GM23248 (cell line): Measurements from ENCODE around the gene PES1. TPM values are rescaled to one million over a fixed set of nuclear protein-coding genes. Genes with fewer than 3 reads are reported as not detected.

ENCODE experiments used
- DNase-seq: peaks from one replicate; pipeline ENCODE4 v3.0.0-alpha.2; 2015
- H2AFZ ChIP-seq: fragments of 200-600 bp; sonication (generic); 2 replicates; pipeline ENCODE4 v1.6.1; 2016; ENCODE audit warnings: antibody characterized with exemption
- H3F3A ChIP-seq: fragments of 200-600 bp; sonication (generic); 2 replicates; pipeline ENCODE4 v1.6.1; 2016; ENCODE audit warnings: mild to moderate bottlenecking, antibody characterized with exemption, mixed run types; ENCODE audit not compliant: insufficient read depth
- H3K27ac ChIP-seq: fragments of 200-600 bp; sonication (generic); 2 replicates; pipeline ENCODE4 v1.5.1; 2016; ENCODE audit warnings: mild to moderate bottlenecking
- H3K27me3 ChIP-seq: fragments of 200-600 bp; sonication (generic); replicated peaks from 2 replicates; pipeline ENCODE4 v1.6.1; 2016; ENCODE audit warnings: mild to moderate bottlenecking; ENCODE audit not compliant: insufficient read depth
- H3K36me3 ChIP-seq: fragments of 200-600 bp; sonication (generic); 2 replicates; pipeline ENCODE4 v1.6.1; 2016; ENCODE audit warnings: low read depth, mild to moderate bottlenecking
- H3K4me1 ChIP-seq: fragments of 200-600 bp; sonication (generic); 2 replicates; pipeline ENCODE4 v1.6.1; 2016; ENCODE audit warnings: mild to moderate bottlenecking; ENCODE audit not compliant: insufficient read depth
- H3K4me2 ChIP-seq: fragments of 200-600 bp; sonication (generic); one replicate; pipeline ENCODE4 v1.6.1; 2016; ENCODE audit warnings: mild to moderate bottlenecking; ENCODE audit not compliant: unreplicated experiment
- H3K4me3 ChIP-seq: fragments of 200-600 bp; sonication (generic); 2 replicates; pipeline ENCODE4 v1.5.1; 2016; ENCODE audit warnings: mild to moderate bottlenecking
- H3K79me2 ChIP-seq: fragments of 200-600 bp; sonication (generic); 2 replicates; pipeline ENCODE4 v1.6.1; 2016; ENCODE audit warnings: mild to moderate bottlenecking; ENCODE audit not compliant: insufficient read depth
- H3K9ac ChIP-seq: fragments of 200-600 bp; sonication (generic); 2 replicates; pipeline ENCODE4 v1.6.1; 2016; ENCODE audit warnings: mild to moderate bottlenecking
- H3K9me2 ChIP-seq: fragments of 200-600 bp; sonication (generic); 2 replicates; pipeline ENCODE4 v1.6.1; 2016; ENCODE audit warnings: mixed run types, mild to moderate bottlenecking, moderate library complexity; ENCODE audit not compliant: insufficient read depth
- H3K9me3 ChIP-seq: fragments of 200-600 bp; sonication (generic); one replicate; pipeline ENCODE4 v1.6.1; 2017; ENCODE audit warnings: low read depth
- H4K20me1 ChIP-seq: fragments of 200-600 bp; sonication (generic); 2 replicates; pipeline ENCODE4 v1.6.0; 2016; ENCODE audit not compliant: insufficient read depth
- EZH2 ChIP-seq: fragments of 200-600 bp; sonication (generic); IDR thresholded peaks from 2 replicates; pipeline ENCODE4 v1.6.1; 2018; ENCODE audit warnings: antibody characterized with exemption, mild to moderate bottlenecking; ENCODE audit not compliant: insufficient read depth, poor library complexity, severe bottlenecking
- EZH2phosphoT487 ChIP-seq: fragments of 200-600 bp; sonication (generic); IDR thresholded peaks from 2 replicates; pipeline ENCODE4 v1.6.1; 2018; ENCODE audit warnings: antibody characterized with exemption, moderate library complexity, mild to moderate bottlenecking, low read depth; ENCODE audit not compliant: insufficient read depth
- WGBS, 2 experiments: methylation state at CpG; one replicate each; pipeline ENCODE4 v1.1.6; 2015 to 2017; ENCODE audit warnings: low lambda C conversion rate in 2 of 2, low coverage in 1 of 2; ENCODE audit errors: missing lambda C conversion rate in 2 of 2; 5-methylcytosine and 5-hydroxymethylcytosine counted together
- in situ Hi-C: fragments of 300-500 bp; cut with MboI; formaldehyde crosslinking; loops from 2 replicates; pipeline ENCODE4 v1.15.0; 2020
- polyA plus RNA-seq: library from polyadenylated mRNA; unstranded; fragments of >200 nt; fragmentation: Nextera tagmentation; extraction: Ambion mirVana; gene quantifications from 2 replicates; pipeline ENCODE4 v1.2.1, GENCODE V29; 2016
- total RNA-seq: library from RNA; depleted of rRNA; stranded (reverse); fragments of >200 nt; shearing (Covaris generic); gene quantifications from 2 replicates; pipeline ENCODE4 v1.2.3, GENCODE V29; 2014; rRNA removed

The PES1 gene
- total and polyA plus RNA-seq, 2 experiments from 2014 or later, result 67.8 to 83.7 TPM

DNA sequence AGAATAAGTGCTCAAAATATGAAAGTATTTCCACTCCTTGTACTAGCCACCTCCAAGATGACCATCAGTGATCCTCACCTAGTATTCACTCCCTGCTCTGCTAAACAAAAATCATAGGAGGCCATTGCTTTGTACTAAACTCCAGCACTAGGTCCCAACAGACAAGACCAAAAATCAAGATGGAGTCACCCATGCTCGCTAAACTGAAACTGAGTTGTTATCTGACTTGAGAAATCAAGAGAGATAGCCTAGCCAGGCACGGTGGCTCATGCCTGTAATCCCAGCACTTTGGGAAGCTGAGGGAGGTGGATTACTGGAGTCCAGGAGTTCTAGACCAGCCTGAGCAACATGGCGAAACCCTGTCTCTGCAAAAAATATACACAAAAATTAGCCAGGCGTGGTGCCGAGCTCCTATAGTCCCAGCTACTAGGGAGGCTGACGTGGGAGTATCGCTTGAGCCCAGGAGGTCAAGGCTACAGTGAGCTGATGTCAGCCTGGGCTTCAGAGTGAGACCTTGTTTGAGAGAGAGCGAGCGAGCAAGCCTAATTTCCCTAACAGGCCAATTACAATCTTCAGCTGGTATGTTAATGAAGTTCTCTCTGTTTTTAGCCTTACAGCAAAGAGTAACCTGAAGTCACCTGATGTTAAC lies 54.5 kb downstream of the PES1 start:
- no peaks in the 10 kb centered on the region for H3K9me2 ChIP-seq
- H3K4me2 ChIP-seq, result no peak overlapping the region
- H3K4me3 ChIP-seq, result no peak overlapping the region
- no peak for DNase-seq
- no peaks in the 10 kb centered on the region for H3F3A ChIP-seq
- no peak overlapping the region for H3K27ac ChIP-seq
- in situ Hi-C loops, result no loop called here
- H3K9ac ChIP-seq, result no peak overlapping the region
- H3K36me3 ChIP-seq, result no peaks in the 10 kb centered on the region
- peaks cover 18% of the 10 kb centered on the region for H3K27me3 ChIP-seq
- no peaks in the 10 kb centered on the region for H4K20me1 ChIP-seq
- TF ChIP-seq EZH2phosphoT487 (no peak), EZH2 (no peak)
- 67 to 70% methylated on average over 9 of the region's 9 CpGs for WGBS, 2 experiments
- no peaks in the 10 kb centered on the region for H3K9me3 ChIP-seq
- H3K79me2 ChIP-seq, result no peaks in the 10 kb centered on the region
- H2AFZ ChIP-seq, result no peak overlapping the region
- H3K4me1 ChIP-seq, result no peaks in the 10 kb centered on the region

DNA sequence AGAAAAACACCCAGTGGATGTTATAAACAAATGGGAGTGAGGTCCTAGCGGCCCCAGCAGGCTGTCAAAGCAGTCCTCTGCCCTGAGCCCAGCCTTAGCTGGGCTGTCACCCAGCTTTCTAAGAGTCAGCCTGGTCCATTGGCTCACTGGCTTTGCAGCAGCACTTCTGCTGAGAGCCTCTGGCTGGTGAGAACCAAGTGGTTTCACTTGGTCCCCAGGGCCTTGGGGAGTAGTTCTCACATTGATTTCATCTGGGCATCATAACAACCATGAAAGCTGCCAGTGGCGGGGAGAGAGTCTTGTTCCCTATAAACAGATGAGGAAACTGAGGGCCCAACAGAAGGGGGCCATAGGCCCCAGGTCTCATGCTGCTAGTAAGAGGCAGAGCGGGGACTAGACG lies 56.5 kb downstream of the PES1 start:
- TF ChIP-seq EZH2, result no peak
- TF ChIP-seq EZH2phosphoT487, result no peak
- Histone ChIP-seq H3K9me3 (no peaks in the 10 kb centered on the region), H4K20me1 (no peaks in the 10 kb centered on the region), H3K9ac (no peak overlapping the region), H3K27ac (no peak overlapping the region), H2AFZ (no peak overlapping the region), H3F3A (no peaks in the 10 kb centered on the region), H3K4me1 (no peaks in the 10 kb centered on the region), H3K9me2 (no peaks in the 10 kb centered on the region), H3K36me3 (no peaks in the 10 kb centered on the region), H3K79me2 (no peaks in the 10 kb centered on the region), H3K27me3 (peaks cover 7% of the 10 kb centered on the region; the same call in 1 of the 2 replicates), H3K4me3 (no peak overlapping the region), H3K4me2 (no peak overlapping the region)
- WGBS, 2 experiments, result 55 to 59% methylated on average over 4 of the region's 4 CpGs
- in situ Hi-C loops, result no loop called here
- DNase-seq, result no peak

DNA sequence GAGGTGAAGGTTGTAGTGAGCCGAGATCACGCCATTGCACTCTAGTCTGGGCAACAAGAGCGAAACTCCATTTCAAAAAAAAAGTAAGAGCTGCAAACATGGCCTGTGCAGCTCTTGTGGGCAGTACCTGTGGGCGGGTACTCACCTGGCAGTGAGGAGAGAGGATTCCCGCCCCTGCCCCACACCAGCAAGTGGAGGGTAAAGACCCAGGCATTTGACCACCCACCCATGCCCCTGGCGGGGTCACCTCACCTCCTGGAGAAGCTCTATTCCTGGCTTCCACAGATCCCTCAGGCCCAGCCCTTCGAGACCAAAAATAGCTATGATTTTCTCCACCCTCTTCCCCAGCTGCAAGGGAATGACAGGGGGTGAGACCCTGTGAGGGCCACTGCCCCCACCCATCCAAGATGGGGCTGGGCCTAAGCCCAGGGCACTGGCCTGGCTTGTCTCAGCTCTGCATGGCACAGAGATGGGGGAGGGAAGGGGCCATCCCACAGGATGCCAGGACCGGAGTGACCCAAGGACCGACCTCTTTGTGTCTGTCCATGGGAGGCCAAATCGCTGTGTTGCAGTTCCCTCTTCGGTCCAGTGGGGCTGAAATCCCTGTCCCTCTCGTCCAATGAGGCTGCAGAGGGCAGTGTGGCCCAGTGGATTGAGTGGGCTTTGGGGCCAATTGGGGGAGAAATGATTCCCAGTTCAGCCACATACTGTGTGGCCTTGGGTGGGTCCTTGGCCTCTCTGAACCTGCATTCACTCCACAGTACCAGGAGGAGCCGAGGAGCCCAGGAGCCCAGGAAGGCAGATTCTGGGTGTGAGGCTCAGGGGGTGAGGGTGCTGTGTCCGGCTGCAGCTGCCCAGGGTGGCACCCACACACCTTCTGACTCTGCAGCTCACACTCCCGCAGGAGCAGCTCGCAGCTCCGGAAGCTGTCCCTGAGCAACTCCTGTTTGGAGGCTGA lies 59.8 kb downstream of the PES1 start:
- Histone ChIP-seq H3K4me3 (no peak overlapping the region), H3K27ac (no peak overlapping the region), H3K27me3 (peaks cover 7% of the 10 kb centered on the region; the same call in 1 of the 2 replicates), H4K20me1 (no peaks in the 10 kb centered on the region), H3K4me2 (no peak overlapping the region), H3K9me2 (no peaks in the 10 kb centered on the region), H3K9ac (no peak overlapping the region), H2AFZ (no peak overlapping the region), H3K9me3 (no peaks in the 10 kb centered on the region), H3K79me2 (no peaks in the 10 kb centered on the region), H3K4me1 (no peaks in the 10 kb centered on the region), H3F3A (no peaks in the 10 kb centered on the region), H3K36me3 (no peaks in the 10 kb centered on the region)
- DNase-seq, result no peak
- 79 to 80% methylated on average over 17 of the region's 17 CpGs for WGBS, 2 experiments
- in situ Hi-C loops, result no loop called here
- TF ChIP-seq EZH2phosphoT487 (no peak), EZH2 (no peak)

DNA sequence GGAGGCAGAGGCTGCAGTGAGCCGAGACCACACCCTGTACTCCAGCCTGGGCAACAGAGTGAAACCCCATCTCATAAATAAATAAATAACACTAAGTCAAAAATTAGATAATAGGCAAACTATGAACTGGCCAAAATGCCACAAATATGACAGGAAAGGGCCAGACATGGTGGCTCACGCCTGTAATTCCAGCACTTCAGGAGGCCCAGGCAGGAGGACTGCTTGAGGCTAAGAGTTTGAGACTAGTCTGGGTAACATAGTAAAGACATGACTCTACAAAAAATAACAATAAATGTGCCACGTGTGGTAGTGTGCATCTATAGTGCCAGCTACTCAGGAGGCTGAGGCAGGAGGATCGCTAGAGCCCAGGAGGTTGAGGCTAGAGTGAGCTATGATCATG lies 65.1 kb downstream of the PES1 start:
- H3K27ac ChIP-seq, result no peak overlapping the region
- H3K4me2 ChIP-seq, result no peak overlapping the region
- H3F3A ChIP-seq, result no peaks in the 10 kb centered on the region
- no peaks in the 10 kb centered on the region for H3K36me3 ChIP-seq
- H4K20me1 ChIP-seq, result no peaks in the 10 kb centered on the region
- in situ Hi-C loops, result no loop called here
- no peak overlapping the region for H3K9ac ChIP-seq
- no peak for DNase-seq
- no peak overlapping the region for H3K4me3 ChIP-seq
- no peaks in the 10 kb centered on the region for H3K9me3 ChIP-seq
- no peaks in the 10 kb centered on the region for H3K4me1 ChIP-seq
- H3K9me2 ChIP-seq, result no peaks in the 10 kb centered on the region
- H2AFZ ChIP-seq, result no peak overlapping the region
- WGBS, 2 experiments, result 66 to 68% methylated on average over 4 of the region's 4 CpGs
- peaks cover 19% of the 10 kb centered on the region for H3K27me3 ChIP-seq
- no peak for TF ChIP-seq EZH2phosphoT487
- no peak for TF ChIP-seq EZH2
- no peaks in the 10 kb centered on the region for H3K79me2 ChIP-seq

Other genes with a start within 250 kb of the PES1 start
- gene SF3A1, start 235.0 kb downstream of the PES1 start, total RNA-seq, result 9.1 and 12.9 TPM in 2 replicates
- 75.0 and 88.3 TPM in 2 replicates for gene SF3A1, start 235.0 kb downstream of the PES1 start, polyA plus RNA-seq
- gene CCDC157, start 234.9 kb downstream of the PES1 start, total RNA-seq, result 5.0 and 9.2 TPM in 2 replicates
- 2.5 and 2.7 TPM in 2 replicates for gene CCDC157, start 234.9 kb downstream of the PES1 start, polyA plus RNA-seq
- gene RNF215, start 204.5 kb downstream of the PES1 start, total RNA-seq, result 29.9 and 45.1 TPM in 2 replicates
- 2.7 and 2.9 TPM in 2 replicates for gene RNF215, start 204.5 kb downstream of the PES1 start, polyA plus RNA-seq
- gene SEC14L2, start 194.9 kb downstream of the PES1 start, total RNA-seq, result 41.9 and 54.6 TPM in 2 replicates
- 23.3 and 26.6 TPM in 2 replicates for gene SEC14L2, start 194.9 kb downstream of the PES1 start, polyA plus RNA-seq
- gene MTFP1, start 166.1 kb downstream of the PES1 start, total RNA-seq, result 6.6 and 18.3 TPM in 2 replicates
- 8.1 and 8.5 TPM in 2 replicates for gene MTFP1, start 166.1 kb downstream of the PES1 start, polyA plus RNA-seq
- not detected in 2 replicates for gene SEC14L3, start 119.9 kb downstream of the PES1 start, total RNA-seq
- gene SEC14L3, start 119.9 kb downstream of the PES1 start, polyA plus RNA-seq, result not detected in 2 replicates
- under 0.01 and 0.25 TPM in 2 replicates for gene SEC14L4, start 86.2 kb downstream of the PES1 start, total RNA-seq
- 0.16 and 0.34 TPM in 2 replicates for gene SEC14L4, start 86.2 kb downstream of the PES1 start, polyA plus RNA-seq
- gene SEC14L6, start 45.2 kb downstream of the PES1 start, total RNA-seq, result not detected in 2 replicates
- not detected in 2 replicates for gene SEC14L6, start 45.2 kb downstream of the PES1 start, polyA plus RNA-seq
- not detected in 2 replicates for gene GAL3ST1, start 17.2 kb downstream of the PES1 start, total RNA-seq
- gene GAL3ST1, start 17.2 kb downstream of the PES1 start, polyA plus RNA-seq, result not detected in 2 replicates
- 5.3 and 8.1 TPM in 2 replicates for gene TCN2, start 15.3 kb upstream of the PES1 start, total RNA-seq
- 4.5 and 4.8 TPM in 2 replicates for gene TCN2, start 15.3 kb upstream of the PES1 start, polyA plus RNA-seq
- 12.9 and 16.4 TPM in 2 replicates for gene SLC35E4, start 43.9 kb upstream of the PES1 start, total RNA-seq
- 8.5 and 9.1 TPM in 2 replicates for gene SLC35E4, start 43.9 kb upstream of the PES1 start, polyA plus RNA-seq
- 7.1 and 9.5 TPM in 2 replicates for gene DUSP18, start 76.0 kb upstream of the PES1 start, total RNA-seq
- 12.4 and 12.7 TPM in 2 replicates for gene DUSP18, start 76.0 kb upstream of the PES1 start, polyA plus RNA-seq
- 1.1 and 2.0 TPM in 2 replicates for gene OSBP2, start 103.0 kb upstream of the PES1 start, total RNA-seq
- 0.65 and 1.3 TPM in 2 replicates for gene OSBP2, start 103.0 kb upstream of the PES1 start, polyA plus RNA-seq